ENCODE results near the gene RAB11FIP4.

DNA sequence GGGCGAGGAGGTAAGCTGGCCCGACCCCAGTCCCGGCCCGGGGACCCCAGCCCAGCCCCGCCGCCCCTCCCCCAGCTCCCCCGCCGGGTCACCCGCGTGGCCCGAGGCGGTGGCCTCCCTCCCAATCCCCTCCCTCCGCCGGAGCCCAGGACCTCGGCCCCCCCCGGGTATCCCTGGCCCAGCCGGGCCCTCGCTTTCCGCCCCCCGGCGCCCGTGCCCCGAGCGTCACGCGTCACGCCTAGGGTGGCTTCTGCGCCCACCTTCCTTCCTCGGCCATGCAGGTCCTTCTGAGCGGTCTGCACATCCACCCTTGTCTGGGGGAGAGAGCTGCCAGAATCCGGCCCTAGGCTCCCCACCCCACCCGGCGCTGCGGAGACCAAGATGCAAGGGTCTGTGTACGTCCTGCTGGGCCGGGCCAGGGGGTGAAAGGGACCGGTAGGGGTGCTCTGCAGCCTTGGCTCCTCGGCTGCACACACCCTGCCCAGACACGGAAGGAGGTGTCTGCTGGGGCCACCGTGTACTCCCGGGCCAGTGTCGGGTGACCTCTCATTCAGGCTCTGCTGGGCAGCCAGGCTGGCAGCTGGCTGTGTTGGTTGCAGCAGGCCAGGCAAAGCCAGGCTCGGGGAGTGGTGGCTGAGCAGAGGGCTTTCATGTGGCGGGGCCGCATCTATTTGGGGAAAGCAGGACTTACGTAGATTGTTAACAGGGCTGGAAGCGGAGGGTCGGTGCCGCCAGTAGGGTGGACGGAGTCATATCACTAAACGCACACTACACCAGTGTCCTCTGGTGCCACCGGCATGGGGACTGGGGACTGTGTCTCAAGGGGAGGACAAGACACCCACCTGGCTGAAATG lies 754 bp downstream of the RAB11FIP4 start:
- no peak for TF ChIP-seq EZH2phosphoT487 (IDR thresholded peaks at IDR 0.05; ENCODE audit: borderline replicate concordance, low read length)
- TF ChIP-seq, protein P1, sequence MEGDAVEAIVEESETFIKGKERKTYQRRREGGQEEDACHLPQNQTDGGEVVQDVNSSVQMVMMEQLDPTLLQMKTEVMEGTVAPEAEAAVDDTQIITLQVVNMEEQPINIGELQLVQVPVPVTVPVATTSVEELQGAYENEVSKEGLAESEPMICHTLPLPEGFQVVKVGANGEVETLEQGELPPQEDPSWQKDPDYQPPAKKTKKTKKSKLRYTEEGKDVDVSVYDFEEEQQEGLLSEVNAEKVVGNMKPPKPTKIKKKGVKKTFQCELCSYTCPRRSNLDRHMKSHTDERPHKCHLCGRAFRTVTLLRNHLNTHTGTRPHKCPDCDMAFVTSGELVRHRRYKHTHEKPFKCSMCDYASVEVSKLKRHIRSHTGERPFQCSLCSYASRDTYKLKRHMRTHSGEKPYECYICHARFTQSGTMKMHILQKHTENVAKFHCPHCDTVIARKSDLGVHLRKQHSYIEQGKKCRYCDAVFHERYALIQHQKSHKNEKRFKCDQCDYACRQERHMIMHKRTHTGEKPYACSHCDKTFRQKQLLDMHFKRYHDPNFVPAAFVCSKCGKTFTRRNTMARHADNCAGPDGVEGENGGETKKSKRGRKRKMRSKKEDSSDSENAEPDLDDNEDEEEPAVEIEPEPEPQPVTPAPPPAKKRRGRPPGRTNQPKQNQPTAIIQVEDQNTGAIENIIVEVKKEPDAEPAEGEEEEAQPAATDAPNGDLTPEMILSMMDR (IDR thresholded peaks at IDR 0.05; ENCODE audit: low read depth, low read length, poor library complexity, severe bottlenecking) = no peak
